Germinal center (tissue), 1 donor: ENCODE measurements around the gene ATP5MK.
"Not testable (repeated sequence)": the region's sequence is repeated elsewhere in the genome, so short reads cannot be mapped to it uniquely, and the experiment has no call there.

Source experiments
- DNase-seq: peaks from one replicate; pipeline ENCODE4 v3.0.0; 2012; ENCODE audit warnings: mixed read lengths, low spot score

ATP5MK gene

GRCh38 chr10:103396789-103397087 is 463 bp upstream of the ATP5MK start:
- DNase-seq = no peak

DNA sequence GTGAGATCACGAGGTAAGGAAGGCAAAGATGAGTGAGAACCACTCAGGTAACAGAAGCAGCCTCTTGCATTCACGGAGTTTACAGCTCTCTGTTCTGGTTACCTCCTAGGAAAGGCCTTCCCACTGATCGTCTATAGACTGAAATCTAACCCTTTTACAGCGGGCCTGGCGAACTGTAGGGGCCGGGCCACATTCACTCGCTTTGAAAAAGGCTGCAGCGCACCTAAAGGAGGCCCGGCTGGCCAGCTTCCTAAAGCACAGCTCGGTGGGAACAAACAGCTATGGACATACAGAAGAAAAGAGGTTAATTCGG is 565 bp downstream of the ATP5MK start:
- DNase-seq = no peak

GRCh38 chr10:103394180-103394579 is 2.1 kb downstream of the ATP5MK start:
- no peak for DNase-seq

GRCh38 chr10:103382769-103383168 is 13.5 kb downstream of the ATP5MK start:
- no peak for DNase-seq

DNA sequence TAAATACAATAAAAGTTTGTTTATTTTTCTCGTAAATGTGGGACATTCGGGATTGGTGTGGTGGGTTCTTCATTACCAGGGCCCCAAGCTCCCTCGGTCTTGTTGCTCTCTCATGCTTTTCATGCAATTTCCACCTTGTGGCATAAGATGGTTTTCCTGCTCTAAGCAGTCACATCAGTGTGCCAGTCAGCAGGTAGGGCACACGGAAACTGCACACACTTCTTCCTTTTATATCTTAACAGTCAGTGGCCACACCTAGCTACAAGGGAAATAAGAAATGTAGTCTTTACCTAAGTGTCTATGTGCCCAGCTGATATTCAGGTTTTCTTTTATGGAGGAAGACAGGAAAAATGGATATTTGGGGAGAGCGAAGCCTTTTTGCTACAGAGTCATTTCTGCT is 22.0 kb downstream of the ATP5MK start:
- no peak for DNase-seq

GRCh38 chr10:103373544-103373943 is 22.7 kb downstream of the ATP5MK start:
- no peak for DNase-seq

DNA sequence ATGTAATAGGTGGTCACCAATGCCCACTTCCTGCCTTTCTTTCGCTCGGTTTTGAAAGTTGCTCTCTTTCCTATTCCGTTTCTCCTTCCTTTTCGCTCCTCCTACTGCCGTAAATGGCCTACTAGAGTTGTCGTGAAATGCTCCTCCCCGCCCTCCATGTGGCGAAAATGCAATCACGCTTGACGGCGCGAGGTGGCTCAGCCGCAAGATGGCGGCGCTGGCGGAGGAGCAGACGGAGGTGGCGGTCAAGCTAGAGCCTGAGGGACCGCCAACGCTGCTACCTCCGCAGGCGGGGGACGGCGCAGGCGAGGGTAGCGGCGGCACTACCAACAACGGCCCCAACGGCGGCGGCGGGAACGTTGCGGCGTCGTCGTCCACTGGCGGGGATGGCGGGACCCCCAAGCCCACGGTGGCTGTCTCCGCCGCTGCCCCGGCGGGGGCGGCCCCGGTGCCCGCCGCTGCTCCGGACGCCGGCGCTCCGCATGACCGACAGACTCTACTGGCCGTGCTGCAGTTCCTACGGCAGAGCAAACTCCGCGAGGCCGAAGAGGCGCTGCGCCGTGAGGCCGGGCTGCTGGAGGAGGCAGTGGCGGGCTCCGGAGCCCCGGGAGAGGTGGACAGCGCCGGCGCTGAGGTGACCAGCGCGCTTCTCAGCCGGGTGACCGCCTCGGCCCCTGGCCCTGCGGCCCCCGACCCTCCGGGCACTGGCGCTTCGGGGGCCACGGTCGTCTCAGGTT is 28.3 kb downstream of the ATP5MK start, which contains the start of gene TAF5:
Gene TAF5, plus strand, starts transcription at position 195 of the 737 bp plus-strand sequence. Its CDS starts 14 bp downstream, at position 209.
- DNase-seq = peak; percentile 92

DNA sequence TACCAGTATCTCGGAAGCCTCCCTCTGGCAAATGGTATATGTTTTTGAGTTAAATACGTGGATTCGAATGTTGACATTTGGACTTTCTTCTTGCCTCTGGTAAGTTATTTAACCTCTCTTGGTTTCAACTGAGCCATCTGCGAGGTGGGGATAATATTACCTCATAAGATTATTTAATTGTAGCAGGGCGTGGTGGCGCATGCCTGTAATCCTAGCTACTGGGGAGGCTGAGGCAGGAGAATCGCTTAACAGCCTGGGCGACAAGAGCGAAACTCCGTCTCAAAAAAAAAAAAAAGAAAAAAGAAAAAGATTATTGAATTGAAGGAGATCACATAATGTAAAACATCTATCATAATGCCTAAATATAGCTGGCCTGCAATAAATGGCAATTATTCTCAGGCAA is 28.9 kb downstream of the ATP5MK start:
- peak; percentile 6 for DNase-seq

GRCh38 chr10:103360791-103361190 is 35.5 kb downstream of the ATP5MK start:
- DNase-seq = not testable (repeated sequence)

DNA sequence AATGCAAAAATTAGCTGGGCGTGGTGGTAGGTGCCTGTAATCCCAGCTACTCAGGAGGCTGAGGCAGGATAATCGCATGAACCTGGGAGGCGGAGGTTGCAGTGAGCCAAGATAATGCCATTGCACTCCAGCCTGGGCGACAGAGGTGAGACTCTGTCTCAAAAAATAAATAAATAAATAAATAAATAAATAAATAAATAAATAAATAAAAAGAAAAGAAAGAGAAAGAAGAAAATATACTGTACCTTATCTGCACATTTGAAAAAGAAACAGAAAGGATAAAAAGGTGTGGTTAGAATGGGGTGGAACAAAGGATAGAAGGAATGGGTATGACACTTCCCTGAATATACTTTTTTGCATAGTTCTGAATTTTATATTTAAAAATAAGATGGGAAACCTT is 36.8 kb downstream of the ATP5MK start:
- DNase-seq = not testable (repeated sequence)

DNA sequence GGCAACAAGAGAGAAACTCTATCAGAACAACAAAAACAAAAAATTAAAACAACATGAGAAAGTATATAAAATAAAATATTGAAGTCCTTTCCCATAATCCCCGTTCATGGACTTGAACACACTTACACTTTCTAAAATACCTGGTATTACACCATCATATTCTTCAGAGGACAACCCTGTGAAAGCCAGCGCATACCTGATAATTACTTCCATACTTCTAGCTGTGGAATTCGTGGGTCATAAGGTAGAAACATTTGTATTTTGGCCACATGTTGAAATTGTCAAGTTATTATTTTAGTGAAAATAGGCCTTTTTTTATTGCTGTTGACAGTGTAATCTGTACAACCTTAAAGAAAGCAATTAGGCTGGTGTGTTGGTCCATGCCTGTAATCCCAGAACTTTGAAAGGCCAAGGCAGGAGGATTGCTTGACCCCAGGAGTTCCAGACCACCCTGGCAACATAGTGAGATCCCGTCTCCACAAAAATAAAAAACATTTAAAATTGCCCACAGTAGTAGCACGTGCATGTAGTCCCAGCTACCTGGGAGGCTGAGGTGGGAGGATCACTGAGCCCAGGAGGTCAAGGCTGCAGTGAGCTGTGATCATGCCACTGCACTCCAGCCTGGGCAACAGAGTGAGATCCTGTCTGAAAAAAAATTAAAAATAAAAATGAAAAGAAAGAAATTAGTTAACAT is 40.2 kb downstream of the ATP5MK start:
- no peak for DNase-seq

- DNase-seq = not testable (repeated sequence)
These were observed 41.7 kb downstream of the ATP5MK start for GRCh38 chr10:103354567-103354966.

DNA sequence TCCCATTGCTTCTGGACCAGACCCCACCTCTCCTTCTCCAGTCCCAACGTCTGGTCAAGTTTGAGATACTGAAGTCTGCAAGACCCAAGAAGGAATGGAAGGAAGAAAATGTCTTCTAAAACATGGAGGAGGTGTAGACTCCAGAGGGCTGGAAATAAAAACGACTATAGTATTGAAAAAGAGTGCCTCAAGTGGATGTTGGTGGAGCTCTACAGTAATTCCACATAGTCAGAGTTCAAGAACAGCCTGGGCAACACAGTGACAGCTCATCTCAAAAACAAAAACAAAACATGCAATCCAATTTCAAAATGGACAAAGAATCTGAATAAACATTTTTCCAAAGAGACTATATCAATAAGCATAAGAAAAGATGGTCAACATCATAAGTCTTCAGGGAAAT is 43.0 kb downstream of the ATP5MK start:
- no peak for DNase-seq

- peak; percentile 90 for DNase-seq
These were observed 45.6 kb downstream of the ATP5MK start, which contains the start of gene PCGF6 for GRCh38 chr10:103350517-103351260. Gene PCGF6 (minus strand): TSS chr10:103351140. CDS start chr10:103351066, 74 bp downstream.

GRCh38 chr10:103350175-103350516 is 46.1 kb downstream of the ATP5MK start:
- no peak for DNase-seq
